Thoracic aorta (tissue), 2 donors: Measurements from ENCODE around the gene CDCA4. TPM values are rescaled to one million over a fixed set of nuclear protein-coding genes. Genes with fewer than 3 reads are reported as not detected.
A peak's percentile ranks its signal among the peaks of the same experiment; 100 is the strongest.

Experiments used
- ATAC-seq: fragments of 150-250 bp; one replicate; pipeline ENCODE4 v1.8.0; 2017; ENCODE audit warnings: low read depth; ENCODE audit not compliant: insufficient number of reproducible peaks, low FRiP score
- DNase-seq: peaks from one replicate; pipeline ENCODE4 v3.0.0-alpha.2; 2020; ENCODE audit warnings: low spot score
- H3K27ac ChIP-seq, 2 donors: fragments of 200-600 bp; sonication (generic); 1 replicate in 1 of 2; 2 replicates in 1 of 2; pipeline ENCODE4 v1.5.1; 2016; ENCODE audit warnings: mild to moderate bottlenecking in 2 of 2, moderate library complexity in 2 of 2
- H3K27me3 ChIP-seq: fragments of 200-600 bp; sonication (generic); replicated peaks from 2 replicates; pipeline ENCODE4 v1.6.0; 2016; ENCODE audit warnings: mild to moderate bottlenecking; ENCODE audit not compliant: insufficient read depth
- H3K36me3 ChIP-seq: fragments of 200-600 bp; sonication (generic); one replicate; pipeline ENCODE4 v1.5.1; 2016
- H3K4me1 ChIP-seq, 2 donors: fragments of 200-600 bp; sonication (generic); 1 replicate in 1 of 2; 2 replicates in 1 of 2; pipeline versions ENCODE4 v1.5.1 to v1.6.0; 2016; ENCODE audit warnings: low read depth in 2 of 2, mild to moderate bottlenecking in 1 of 2; ENCODE audit not compliant: control insufficient read depth in 1 of 2
- H3K4me3 ChIP-seq: fragments of 200-600 bp; sonication (generic); 2 replicates; pipeline ENCODE4 v1.5.1; 2016; ENCODE audit warnings: mild to moderate bottlenecking
- H3K9me3 ChIP-seq: fragments of 200-600 bp; sonication (generic); 2 replicates; pipeline ENCODE4 v1.5.1; 2016
- total RNA-seq, 2 donors: library from RNA; depleted of rRNA; stranded (reverse); fragments of >200 nt; gene quantifications; one replicate each; pipeline versions ENCODE4 v1.1.0 to v1.2.3, GENCODE V29; 2016
- TF ChIP-seq, protein P1 (sequence below): fragments of 200-600 bp; sonication (generic); IDR thresholded peaks from one replicate; pipeline ENCODE4 v1.5.1; 2019; ENCODE audit warnings: antibody characterized with exemption

Gene CDCA4
- total RNA-seq, 2 donors from 2014 or later, result 1.6 to 6.5 TPM

DNA sequence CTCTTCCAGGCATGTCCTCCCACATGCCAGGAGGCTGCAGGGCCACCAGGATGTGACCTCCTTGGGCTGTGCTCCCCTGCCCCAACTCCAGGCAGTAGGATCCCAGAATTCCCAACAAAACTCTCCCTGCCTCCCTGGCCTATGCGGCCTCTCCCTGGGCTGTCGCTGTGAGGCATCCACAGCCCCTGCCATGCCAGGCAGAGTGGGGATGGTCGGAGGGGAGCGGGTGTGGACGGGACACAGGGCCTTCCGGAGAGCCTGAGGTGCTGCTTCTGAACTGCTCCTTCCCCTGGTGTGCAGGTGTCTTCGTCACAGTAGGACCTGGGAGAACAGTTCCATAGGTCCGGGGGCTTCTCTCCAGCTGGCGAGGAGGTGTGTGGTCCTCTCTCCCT is 26.0 kb upstream of the CDCA4 start:
- Histone ChIP-seq H3K27me3 (no peaks in the 10 kb centered on the region), H3K36me3 (no peaks in the 10 kb centered on the region), H3K4me1 (no peaks in the 10 kb centered on the region), H3K4me3 (no peak overlapping the region), H3K9me3 (no peaks in the 10 kb centered on the region), H3K27ac (no peak overlapping the region)
- DNase-seq, result no peak
- TF ChIP-seq, protein P1, sequence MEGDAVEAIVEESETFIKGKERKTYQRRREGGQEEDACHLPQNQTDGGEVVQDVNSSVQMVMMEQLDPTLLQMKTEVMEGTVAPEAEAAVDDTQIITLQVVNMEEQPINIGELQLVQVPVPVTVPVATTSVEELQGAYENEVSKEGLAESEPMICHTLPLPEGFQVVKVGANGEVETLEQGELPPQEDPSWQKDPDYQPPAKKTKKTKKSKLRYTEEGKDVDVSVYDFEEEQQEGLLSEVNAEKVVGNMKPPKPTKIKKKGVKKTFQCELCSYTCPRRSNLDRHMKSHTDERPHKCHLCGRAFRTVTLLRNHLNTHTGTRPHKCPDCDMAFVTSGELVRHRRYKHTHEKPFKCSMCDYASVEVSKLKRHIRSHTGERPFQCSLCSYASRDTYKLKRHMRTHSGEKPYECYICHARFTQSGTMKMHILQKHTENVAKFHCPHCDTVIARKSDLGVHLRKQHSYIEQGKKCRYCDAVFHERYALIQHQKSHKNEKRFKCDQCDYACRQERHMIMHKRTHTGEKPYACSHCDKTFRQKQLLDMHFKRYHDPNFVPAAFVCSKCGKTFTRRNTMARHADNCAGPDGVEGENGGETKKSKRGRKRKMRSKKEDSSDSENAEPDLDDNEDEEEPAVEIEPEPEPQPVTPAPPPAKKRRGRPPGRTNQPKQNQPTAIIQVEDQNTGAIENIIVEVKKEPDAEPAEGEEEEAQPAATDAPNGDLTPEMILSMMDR, result no peak
- no peak for ATAC-seq

DNA sequence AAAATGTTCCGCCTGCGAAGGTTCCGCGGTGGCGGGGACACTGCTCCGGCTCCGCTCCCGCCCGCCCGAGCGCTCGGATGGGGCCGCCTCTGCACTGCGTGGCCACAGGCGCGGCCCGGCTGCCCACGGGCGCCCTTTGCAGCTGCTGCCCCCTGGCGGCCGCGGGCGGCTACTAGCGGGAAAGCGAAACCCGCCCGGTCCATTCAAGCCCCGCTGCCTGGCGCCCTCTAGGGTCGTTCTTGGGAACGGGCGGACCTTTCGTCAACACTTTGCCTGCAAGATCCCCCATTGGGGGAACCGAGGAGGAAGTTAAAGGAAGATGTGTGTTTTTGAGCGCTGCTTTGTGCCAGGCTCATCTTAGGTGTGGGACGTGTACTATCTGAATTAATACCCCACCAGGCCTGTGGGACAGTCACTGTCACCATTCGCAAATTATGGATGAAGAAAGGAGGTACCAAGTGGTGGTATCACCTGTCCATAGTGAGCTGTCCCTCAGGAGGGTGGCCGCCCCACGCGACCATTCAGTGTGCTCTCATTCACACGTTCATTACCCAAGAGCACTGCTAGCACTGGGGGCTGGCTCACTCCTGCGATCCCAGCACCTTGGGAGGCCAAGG is 24.9 kb upstream of the CDCA4 start:
- Histone ChIP-seq H3K36me3 (no peaks in the 10 kb centered on the region), H3K9me3 (no peaks in the 10 kb centered on the region), H3K4me3 (no peak overlapping the region), H3K27me3 (no peaks in the 10 kb centered on the region), H3K27ac (no peak overlapping the region), H3K4me1 (no peaks in the 10 kb centered on the region)
- ATAC-seq (peak; percentile 53), DNase-seq (peak; percentile 52)
- TF ChIP-seq, protein P1, result peak; percentile 100

DNA sequence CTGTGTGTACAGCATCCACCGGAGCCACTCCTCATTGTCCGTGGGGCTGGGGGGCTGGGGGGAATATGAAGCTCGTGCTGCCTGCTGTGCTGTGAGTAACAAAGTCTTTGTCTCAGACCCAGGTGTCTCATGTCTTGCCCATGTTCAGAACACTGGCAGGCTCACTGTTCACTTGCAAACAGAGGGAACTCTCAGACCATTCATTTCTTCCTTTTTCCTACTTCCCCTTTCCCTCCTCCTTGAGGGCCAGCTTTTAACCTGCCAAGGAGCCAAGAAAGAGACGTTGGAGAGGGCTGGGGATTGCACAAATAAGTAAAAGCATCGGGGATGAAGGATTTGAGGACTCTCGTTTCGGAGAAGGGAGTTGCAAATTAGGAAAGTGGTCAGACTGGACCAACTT is 22.8 kb upstream of the CDCA4 start:
- no peaks in the 10 kb centered on the region for H3K9me3 ChIP-seq
- H3K36me3 ChIP-seq, result no peaks in the 10 kb centered on the region
- H3K4me1 ChIP-seq, result no peaks in the 10 kb centered on the region
- DNase-seq, result no peak
- H3K4me3 ChIP-seq, result no peak overlapping the region
- H3K27ac ChIP-seq, result no peak overlapping the region
- no peaks in the 10 kb centered on the region for H3K27me3 ChIP-seq
- TF ChIP-seq, protein P1, result no peak
- ATAC-seq, result no peak

DNA sequence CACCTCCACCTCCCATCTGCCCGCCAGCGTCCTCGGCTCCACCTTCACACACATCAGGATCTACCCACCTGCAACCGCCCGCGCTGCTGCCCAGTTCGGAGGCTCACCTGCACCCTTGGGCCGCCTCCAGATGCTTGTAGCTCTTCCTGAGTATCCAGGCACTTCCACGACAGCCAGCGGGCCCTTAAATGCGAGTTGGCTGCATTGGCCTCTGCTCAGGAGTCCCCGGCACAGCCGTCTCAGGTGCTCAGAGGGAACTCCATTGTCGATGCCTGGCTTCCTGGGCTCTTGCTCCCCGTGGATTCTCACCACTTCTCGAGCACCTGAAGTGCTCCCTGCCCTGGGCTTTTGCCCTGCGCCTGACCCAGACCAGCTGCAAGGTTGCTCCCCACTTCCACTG is 21.9 kb upstream of the CDCA4 start:
- no peak overlapping the region for H3K27ac ChIP-seq
- no peaks in the 10 kb centered on the region for H3K9me3 ChIP-seq
- TF ChIP-seq, protein P1, result no peak
- no peak overlapping the region for H3K4me3 ChIP-seq
- H3K4me1 ChIP-seq, result no peaks in the 10 kb centered on the region
- ATAC-seq, result no peak
- DNase-seq, result no peak
- no peaks in the 10 kb centered on the region for H3K36me3 ChIP-seq
- no peaks in the 10 kb centered on the region for H3K27me3 ChIP-seq

DNA sequence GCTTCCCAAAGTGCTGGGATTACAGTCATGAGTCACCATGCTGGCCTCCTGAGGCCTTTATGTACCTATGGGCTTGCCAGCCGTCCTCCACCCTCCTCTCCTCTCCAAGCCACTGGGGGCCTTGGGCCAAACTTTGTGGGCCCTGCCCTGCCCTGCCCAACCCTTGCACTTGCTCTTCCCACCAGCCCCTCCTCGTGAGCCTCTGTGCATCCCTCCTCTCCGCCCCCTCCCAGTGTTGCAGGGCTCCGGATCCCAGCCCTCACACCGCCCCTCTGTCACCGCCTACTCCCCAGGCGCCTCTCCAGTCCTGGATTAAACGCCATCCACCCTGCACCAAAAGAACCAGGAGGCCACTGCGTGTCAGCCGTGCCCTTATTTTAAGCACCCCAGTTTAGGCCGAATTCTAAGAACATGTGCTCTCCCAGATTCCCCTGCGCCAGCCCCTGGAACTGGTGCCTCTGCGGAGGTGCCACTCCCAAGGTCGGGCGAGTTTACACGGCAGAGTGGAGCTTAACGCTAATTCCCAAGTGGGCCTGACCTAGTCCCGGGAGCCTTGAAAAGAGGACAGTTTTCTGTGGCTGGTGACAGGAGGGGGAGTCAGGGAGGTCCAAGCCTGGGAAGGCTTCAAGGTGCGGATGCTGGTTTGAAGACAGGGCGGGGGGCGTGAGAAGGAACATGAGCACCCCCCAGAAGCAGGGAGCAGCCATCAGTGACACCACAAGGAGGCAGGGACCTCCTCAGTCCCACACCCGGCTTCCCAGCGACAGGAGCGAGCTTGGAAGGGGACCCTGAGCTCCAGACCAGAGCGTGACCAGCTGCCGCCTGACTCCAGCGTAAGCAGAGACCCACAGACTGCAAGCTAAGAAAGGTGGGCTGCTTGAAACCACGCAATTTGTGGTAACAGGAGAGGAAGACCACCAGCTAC is 21.2 kb upstream of the CDCA4 start:
- ATAC-seq (no peak), DNase-seq (no peak)
- H3K4me3 ChIP-seq, result no peak overlapping the region
- no peaks in the 10 kb centered on the region for H3K4me1 ChIP-seq
- H3K27me3 ChIP-seq, result no peaks in the 10 kb centered on the region
- no peaks in the 10 kb centered on the region for H3K36me3 ChIP-seq
- H3K27ac ChIP-seq, result no peak overlapping the region
- H3K9me3 ChIP-seq, result no peaks in the 10 kb centered on the region
- TF ChIP-seq, protein P1, result no peak
